ENCODE measurements around the gene AKT3. TPM values are rescaled to one million over a fixed set of nuclear protein-coding genes. Genes with fewer than 3 reads are reported as not detected.

AKT3 gene
- total RNA-seq, 1 experiment from 2014 or later, result 133 TPM

- H3K79me2 ChIP-seq (ENCODE audit: low read depth), result peaks cover 56% of the 10 kb centered on the region
- no peaks in the 10 kb centered on the region for H3K4me1 ChIP-seq (replicated peaks; ENCODE audit: insufficient read depth)
- ChIA-PET POLR2A (ENCODE audit: unreplicated experiment) (no interaction called here), CTCF (no interaction called here)
- no peaks in the 10 kb centered on the region; the same call in none of the 2 replicates for H4K20me1 ChIP-seq (ENCODE audit: insufficient read depth)
- intact Hi-C loops (cut with micrococcal nuclease; ENCODE audit: unreplicated experiment), result no loop called here
- no peaks in the 10 kb centered on the region for H3K9me2 ChIP-seq (ENCODE audit: insufficient read depth)
- TF ChIP-seq, protein P1, sequence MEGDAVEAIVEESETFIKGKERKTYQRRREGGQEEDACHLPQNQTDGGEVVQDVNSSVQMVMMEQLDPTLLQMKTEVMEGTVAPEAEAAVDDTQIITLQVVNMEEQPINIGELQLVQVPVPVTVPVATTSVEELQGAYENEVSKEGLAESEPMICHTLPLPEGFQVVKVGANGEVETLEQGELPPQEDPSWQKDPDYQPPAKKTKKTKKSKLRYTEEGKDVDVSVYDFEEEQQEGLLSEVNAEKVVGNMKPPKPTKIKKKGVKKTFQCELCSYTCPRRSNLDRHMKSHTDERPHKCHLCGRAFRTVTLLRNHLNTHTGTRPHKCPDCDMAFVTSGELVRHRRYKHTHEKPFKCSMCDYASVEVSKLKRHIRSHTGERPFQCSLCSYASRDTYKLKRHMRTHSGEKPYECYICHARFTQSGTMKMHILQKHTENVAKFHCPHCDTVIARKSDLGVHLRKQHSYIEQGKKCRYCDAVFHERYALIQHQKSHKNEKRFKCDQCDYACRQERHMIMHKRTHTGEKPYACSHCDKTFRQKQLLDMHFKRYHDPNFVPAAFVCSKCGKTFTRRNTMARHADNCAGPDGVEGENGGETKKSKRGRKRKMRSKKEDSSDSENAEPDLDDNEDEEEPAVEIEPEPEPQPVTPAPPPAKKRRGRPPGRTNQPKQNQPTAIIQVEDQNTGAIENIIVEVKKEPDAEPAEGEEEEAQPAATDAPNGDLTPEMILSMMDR (conservative IDR thresholded peaks at IDR 0.05), result no peak
- no peak for TF ChIP-seq EZH2 (IDR thresholded peaks at IDR 0.05; ENCODE audit: low read depth)
- BruUV-seq (replicated peaks), result no TSS peak
- H3K27me3 ChIP-seq (ENCODE audit: insufficient read depth, low read depth), result no peaks in the 10 kb centered on the region
- no peaks in the 10 kb centered on the region for H3K9me3 ChIP-seq (ENCODE audit: insufficient read depth, low read depth)
- H2AFZ ChIP-seq, result no peak overlapping the region
- no peak overlapping the region for H3K27ac ChIP-seq
- no peak for DNase-seq
- H3K36me3 ChIP-seq (ENCODE audit: low read depth), result peaks cover under 1% of the 10 kb centered on the region; the same call in 1 of the 2 replicates
- no peak overlapping the region for H3K4me2 ChIP-seq
- H3K4me3 ChIP-seq, result no peak overlapping the region
- no peaks in the 10 kb centered on the region; the same call in none of the 2 replicates for H3F3A ChIP-seq (ENCODE audit: insufficient read depth, low read depth)
Observed at GRCh38 chr1:243806310-243806709, 43.7 kb downstream of the AKT3 start.

DNA sequence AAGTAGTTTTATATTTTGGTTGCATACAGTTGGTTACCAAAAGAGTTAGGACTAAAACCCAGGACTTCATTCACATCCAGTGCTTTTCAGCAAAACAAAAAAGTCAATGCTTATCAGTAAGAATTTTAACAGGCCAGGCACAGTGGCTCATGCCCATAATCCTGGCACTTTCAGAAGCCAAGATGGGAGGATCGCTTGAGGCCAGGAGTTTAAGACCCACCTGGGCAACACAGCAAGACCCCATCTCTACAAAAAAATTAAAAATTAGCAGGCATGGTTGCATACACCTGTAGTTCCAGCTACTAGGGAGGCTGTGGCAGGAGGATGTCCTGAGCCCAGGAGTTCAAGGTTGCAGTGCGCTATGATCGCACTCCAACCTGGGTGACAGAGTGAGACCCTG lies 47.3 kb downstream of the AKT3 start:
- Histone ChIP-seq H3K27me3 (ENCODE audit: insufficient read depth, low read depth) (no peaks in the 10 kb centered on the region), H3K4me1 (replicated peaks; ENCODE audit: insufficient read depth) (peaks cover 14% of the 10 kb centered on the region), H3K4me2 (no peak overlapping the region), H3K4me3 (no peak overlapping the region), H3K9me3 (ENCODE audit: insufficient read depth, low read depth) (no peaks in the 10 kb centered on the region), H3K36me3 (ENCODE audit: low read depth) (peaks cover 7% of the 10 kb centered on the region; the same call in 1 of the 2 replicates), H3F3A (ENCODE audit: insufficient read depth, low read depth) (peaks cover 12% of the 10 kb centered on the region), H3K79me2 (ENCODE audit: low read depth) (peaks cover 59% of the 10 kb centered on the region), H2AFZ (no peak overlapping the region), H3K27ac (no peak overlapping the region), H4K20me1 (ENCODE audit: insufficient read depth) (no peaks in the 10 kb centered on the region; the same call in 1 of the 2 replicates), H3K9me2 (ENCODE audit: insufficient read depth) (no peaks in the 10 kb centered on the region)
- POLR2A ChIA-PET (ENCODE audit: unreplicated experiment), result interaction anchor here (0.6 kb wide), 1 partner anchor 106 kb away, joined by 8 read pairs; no protein-coding TSS in a partner anchor
- intact Hi-C loops (cut with micrococcal nuclease; ENCODE audit: unreplicated experiment), result no loop called here
- BruUV-seq (replicated peaks), result no TSS peak
- DNase-seq, result no peak
- TF ChIP-seq EZH2 (IDR thresholded peaks at IDR 0.05; ENCODE audit: low read depth), result no peak
- TF ChIP-seq, protein P1 (conservative IDR thresholded peaks at IDR 0.05), result no peak
- CTCF ChIA-PET, result no interaction called here

- intact Hi-C loops (cut with micrococcal nuclease; ENCODE audit: unreplicated experiment), result no loop called here
- POLR2A ChIA-PET (ENCODE audit: unreplicated experiment), result no interaction called here
- CTCF ChIA-PET, result interaction anchor here (0.6 kb wide), 1 partner anchor 9 kb away, joined by 3 read pairs; no protein-coding TSS in a partner anchor
Observed at GRCh38 chr1:243801378-243801777, 48.7 kb downstream of the AKT3 start.

More at GRCh38 chr1:243801378-243801777, 48.7 kb downstream of the AKT3 start:
- no TSS peak for BruUV-seq (replicated peaks)
- Histone ChIP-seq H3K79me2 (ENCODE audit: low read depth) (peaks cover 62% of the 10 kb centered on the region), H3K4me3 (no peak overlapping the region), H3K36me3 (ENCODE audit: low read depth) (peaks cover 7% of the 10 kb centered on the region; the same call in 1 of the 2 replicates), H4K20me1 (ENCODE audit: insufficient read depth) (no peaks in the 10 kb centered on the region; the same call in 1 of the 2 replicates), H3K27me3 (ENCODE audit: insufficient read depth, low read depth) (no peaks in the 10 kb centered on the region), H3K9me3 (ENCODE audit: insufficient read depth, low read depth) (no peaks in the 10 kb centered on the region), H3F3A (ENCODE audit: insufficient read depth, low read depth) (peaks cover 15% of the 10 kb centered on the region), H3K4me1 (replicated peaks; ENCODE audit: insufficient read depth) (peaks cover 14% of the 10 kb centered on the region), H2AFZ (no peak overlapping the region), H3K4me2 (no peak overlapping the region), H3K9me2 (ENCODE audit: insufficient read depth) (no peaks in the 10 kb centered on the region), H3K27ac (no peak overlapping the region)
- no peak for DNase-seq
- TF ChIP-seq EZH2 (IDR thresholded peaks at IDR 0.05; ENCODE audit: low read depth), result no peak
- TF ChIP-seq, protein P1 (conservative IDR thresholded peaks at IDR 0.05), result no peak

Measured in PC-9 (cell line).